Left hindlimb (tissue), 1 donor: ENCODE data around the gene SEC16A.
A peak's percentile ranks its signal among the peaks of the same experiment; 100 is the strongest.
"Not testable (repeated sequence)": the region's sequence is repeated elsewhere in the genome, so short reads cannot be mapped to it uniquely, and the experiment has no call there.

Experiments used
- DNase-seq: peaks from one replicate; pipeline ENCODE4 v3.0.0-alpha.2; 2018

Gene SEC16A

GRCh38 chr9:136439481-136440408, 43.1 kb downstream of the SEC16A start, which contains the start of gene INPP5E:
TSS of gene INPP5E (minus strand) at chr9:136439845. CDS start at chr9:136439419, 426 bp downstream.
- DNase-seq = peak; percentile 82

DNA sequence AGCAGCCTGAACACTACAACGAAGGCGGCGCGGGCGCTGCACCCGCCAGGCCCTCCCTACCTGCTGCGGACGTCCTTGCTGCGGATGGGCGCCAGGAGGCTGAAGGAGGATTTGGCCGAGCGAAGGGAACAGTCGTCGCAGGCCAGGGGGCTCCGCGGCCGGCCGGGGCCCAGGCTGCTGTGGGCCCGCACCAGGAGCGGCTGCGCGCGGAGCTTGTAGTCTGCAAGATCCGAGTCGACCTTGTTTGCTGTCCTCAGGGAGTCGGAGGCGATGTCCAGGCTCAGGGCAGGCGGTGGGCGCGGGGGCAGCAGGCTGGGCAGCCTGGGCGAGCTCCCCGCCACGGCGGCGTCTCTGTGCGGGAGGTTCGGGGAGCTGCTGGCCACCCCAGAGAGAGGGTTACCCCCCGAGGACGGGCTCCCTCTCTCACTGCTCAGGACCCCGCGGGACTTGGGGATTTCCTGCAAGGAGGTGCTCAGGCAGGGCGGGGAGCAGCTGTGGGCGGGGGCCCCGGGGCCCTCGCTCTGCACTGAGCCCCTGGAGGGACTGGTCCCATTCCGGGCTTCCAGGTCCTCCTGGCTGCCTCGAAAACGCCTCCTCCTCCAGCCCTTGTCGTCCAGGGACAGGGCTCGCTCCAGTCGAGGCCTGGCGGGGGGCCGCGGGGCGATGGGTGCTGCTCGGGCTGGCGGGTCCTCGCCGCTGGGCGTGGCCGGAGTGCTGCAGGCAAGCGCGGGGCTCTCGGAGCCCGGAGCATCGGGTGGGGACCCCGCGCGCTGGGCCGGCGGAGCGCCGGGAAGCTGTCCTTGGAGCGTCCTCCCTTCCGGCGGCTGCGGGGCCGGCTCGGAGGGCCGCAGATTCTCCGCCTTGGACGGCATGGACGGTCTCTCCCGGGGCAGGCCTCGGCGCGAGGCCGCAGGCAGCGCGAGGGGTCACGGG, 44.0 kb downstream of the SEC16A start:
- no peak for DNase-seq

DNA sequence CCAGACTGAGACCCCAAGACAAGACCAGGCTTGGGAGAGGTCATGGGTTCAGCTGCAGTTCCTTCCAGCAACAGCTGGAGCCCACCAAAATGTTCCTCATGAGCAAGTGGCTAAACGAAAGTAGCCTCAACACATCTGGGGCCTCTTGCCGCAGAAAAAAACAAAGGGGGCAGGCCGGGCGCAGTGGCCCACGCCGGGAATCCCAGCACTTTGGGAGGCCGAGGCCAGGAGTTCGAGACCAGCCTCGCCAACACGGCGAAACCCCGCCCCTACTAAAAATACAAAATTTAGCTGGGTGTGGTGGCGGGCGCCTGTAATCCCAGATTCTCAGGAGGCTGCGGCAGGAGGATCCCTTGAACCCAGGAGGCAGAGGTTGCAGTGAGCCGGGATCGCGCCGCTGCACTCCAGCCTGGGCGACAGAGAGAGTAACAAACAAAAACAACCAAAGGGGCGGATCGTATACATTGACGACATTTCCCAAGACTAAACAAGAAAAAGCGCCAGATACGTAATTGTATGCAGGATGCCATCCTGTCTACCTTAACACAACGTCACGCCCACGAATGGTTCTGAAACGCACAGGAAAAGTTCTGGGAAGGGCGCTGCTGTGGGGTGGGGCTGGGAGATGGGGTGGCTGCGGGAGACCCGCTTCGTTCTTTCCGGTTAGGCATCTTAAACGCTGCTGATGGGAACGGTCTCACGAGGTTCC, 44.8 kb downstream of the SEC16A start:
- no peak for DNase-seq

GRCh38 chr9:136437430-136437829, 45.4 kb downstream of the SEC16A start:
- DNase-seq = no peak

- no peak for DNase-seq
These were observed 46.7 kb downstream of the SEC16A start for GRCh38 chr9:136436055-136436634.

GRCh38 chr9:136434580-136435169, 48.2 kb downstream of the SEC16A start:
- DNase-seq = no peak

DNA sequence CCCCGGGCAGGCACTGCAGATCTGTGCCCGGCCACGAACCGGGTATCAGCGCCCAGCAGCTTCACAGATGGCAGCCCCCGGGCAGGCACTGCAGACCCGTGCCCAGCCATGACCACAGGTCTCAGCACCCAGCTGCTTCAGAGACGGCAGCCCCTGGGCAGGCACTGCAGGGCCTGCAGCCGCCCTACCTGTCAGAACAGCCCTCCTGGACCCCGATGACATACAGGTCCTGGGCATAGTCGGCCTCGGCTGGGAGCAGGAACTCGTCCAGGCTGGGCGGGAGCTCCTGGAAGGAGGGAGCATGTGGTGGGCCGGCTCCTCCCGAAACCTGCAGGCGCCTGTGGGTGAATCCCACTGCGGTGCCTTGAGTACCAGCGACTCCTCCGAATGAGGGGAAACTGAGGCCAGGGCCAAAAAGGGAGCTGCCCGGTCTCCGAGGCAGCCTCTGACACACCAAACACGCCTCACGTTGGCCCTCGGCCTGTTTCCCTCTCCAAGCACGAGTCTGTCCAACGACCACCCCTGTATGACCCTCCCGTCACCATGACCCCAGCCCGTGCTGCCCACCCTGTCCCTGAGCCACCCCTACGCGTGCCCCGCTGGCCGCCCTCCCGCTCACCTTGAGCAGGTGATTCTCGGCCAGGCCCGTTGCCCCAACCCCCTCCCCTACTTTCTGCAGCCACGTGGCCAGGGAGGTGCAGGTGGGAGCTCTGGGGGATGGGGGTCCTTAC, 48.8 kb downstream of the SEC16A start:
- DNase-seq = no peak

- no peak for DNase-seq
These were observed 49.7 kb downstream of the SEC16A start for GRCh38 chr9:136433043-136433715.

DNA sequence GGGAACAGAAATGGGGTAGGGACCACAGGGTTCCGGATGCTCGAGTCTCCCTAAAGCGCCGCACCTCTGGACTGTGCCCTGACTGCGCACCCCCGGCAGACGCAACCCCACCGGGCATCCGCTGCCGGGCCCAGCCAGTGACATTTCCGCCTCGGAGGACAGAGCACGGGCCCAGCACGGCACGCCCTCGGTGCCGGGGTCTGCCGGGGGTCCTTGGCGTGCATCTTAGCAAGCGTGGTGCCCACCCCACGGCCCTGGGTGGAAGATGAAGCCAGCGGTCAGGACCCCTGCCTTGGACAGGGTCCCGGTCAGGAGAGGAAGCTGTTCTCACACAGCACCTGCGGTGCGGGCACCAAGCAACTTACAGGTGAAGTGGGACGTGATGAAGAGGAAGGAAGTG, 50.2 kb downstream of the SEC16A start:
- DNase-seq = no peak

GRCh38 chr9:136431782-136432350, 51.0 kb downstream of the SEC16A start:
- DNase-seq = no peak

DNA sequence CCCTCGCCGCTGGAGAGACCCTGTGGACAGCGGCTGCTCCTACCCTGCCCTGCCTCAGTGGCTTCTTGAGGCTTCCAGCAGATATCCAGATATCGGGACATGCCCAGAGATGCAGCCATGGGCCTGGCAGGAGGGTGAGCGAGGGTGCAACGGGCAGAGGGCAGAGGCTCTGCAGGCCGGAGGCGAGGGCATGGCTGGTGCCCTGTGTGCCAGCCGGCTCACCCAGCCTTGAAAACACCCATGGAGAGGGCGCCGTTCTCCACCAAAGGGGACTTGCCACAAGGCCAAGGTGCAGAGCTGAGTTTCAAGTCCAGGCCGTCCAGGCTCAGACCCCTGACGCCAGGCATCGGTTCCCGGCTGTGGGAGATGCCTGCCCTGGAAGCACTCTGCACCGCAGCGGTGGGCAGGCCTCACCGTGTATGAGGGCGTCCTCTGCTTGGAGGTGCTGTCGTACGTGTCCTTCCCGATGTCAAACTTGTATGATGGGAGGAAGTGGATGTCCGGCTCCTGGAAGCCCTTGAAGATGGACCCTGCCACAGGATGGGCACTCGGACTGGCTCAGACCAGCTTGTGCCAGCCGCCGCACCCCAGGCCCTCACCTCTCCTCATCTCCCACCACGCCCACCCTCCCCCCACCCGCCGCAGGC, 52.1 kb downstream of the SEC16A start:
- DNase-seq = no peak

GRCh38 chr9:136429683-136430491, 53.0 kb downstream of the SEC16A start:
- no peak for DNase-seq

DNA sequence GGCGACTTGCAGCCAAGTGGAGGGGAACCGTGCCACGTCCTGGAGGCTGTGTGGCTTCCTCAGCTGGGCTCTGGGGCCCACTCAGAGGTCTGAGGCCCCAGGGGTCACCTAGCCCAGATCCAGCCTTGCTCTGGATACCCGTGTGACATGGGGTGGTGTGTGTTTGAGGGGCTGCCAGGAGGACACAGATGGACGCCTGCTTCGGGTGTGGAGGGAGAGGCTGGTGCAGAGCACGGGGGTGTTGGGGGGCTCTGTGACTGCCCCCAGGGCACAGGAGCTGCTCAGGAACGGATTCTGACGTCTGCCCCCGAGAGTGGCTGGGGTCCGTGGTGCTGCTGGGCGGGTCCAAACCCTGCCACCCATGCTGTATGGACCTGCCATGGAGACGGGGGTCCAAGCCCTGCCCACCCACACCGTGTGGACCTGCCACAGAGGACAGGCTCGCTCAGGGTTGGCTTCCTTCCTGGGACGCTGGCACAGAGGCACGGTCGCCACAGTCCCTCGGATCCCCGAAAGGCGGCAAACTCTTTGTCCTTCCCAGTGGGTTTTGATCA, 53.7 kb downstream of the SEC16A start:
- DNase-seq = no peak

DNA sequence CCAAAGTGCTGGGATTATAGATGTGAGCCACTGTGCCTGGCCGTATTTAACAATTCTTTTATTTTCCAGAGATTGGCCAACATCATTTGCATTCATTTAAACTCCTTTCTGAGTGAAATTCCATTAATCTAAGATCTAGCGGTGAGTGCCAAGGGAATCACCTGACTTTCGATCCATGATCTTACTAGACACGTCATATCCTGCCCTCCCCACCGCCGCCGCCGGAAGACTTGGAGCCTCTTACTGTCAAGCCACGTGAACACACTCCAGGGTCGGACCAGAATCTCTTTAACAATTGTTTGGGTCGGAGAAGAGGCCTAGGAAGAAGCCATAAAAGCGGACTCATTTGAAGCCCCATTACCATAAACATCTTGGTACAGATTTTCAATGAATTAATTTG, 56.1 kb downstream of the SEC16A start:
- DNase-seq = no peak

GRCh38 chr9:136425367-136425766, 57.5 kb downstream of the SEC16A start:
- DNase-seq = not testable (repeated sequence)

- no peak for DNase-seq
These were observed 58.0 kb downstream of the SEC16A start for GRCh38 chr9:136424750-136425362.

DNA sequence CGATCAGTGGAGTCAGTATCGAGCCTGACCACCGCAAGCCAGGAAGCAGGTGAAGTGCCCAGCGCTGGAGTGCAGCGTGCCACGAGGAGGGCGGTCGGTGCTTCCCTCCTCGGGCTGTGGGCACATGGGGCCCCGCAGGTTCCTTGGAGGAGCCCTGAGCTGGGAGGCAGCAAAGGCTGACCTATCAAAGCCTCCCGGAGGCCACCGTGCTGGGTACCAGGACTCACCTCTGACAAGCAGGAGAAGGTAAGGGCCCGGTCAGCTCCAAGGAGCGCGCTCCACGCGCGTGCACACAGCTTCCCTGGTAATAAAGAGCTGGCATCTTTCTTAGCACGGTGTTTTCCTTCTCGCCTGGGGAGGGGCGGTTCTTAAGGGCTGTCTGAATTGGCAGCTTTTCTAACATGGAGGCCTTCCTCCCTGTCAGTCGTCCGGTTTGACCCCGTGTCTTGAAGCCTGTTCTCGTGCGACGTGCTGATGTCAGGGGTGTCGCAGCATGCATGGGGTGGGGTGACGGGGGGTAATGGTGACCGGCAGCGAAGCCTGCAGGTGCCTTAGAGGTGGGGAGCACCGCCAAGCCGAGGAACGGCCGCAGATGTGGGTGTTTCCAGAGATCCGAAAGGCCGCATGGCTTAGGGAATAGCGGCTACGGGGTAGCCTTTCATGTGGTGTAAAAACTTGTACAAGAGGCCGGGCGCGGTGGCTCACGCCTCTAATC, 59.3 kb downstream of the SEC16A start:
- DNase-seq = no peak
